ENCODE measurements around the gene TANGO2. TPM values are rescaled to one million over a fixed set of nuclear protein-coding genes. Genes with fewer than 3 reads are reported as not detected.

TANGO2 gene
- polyA plus RNA-seq, 1 of the 3 experiments (the other 2 are of a cell fraction), result 20.7 TPM

DNA sequence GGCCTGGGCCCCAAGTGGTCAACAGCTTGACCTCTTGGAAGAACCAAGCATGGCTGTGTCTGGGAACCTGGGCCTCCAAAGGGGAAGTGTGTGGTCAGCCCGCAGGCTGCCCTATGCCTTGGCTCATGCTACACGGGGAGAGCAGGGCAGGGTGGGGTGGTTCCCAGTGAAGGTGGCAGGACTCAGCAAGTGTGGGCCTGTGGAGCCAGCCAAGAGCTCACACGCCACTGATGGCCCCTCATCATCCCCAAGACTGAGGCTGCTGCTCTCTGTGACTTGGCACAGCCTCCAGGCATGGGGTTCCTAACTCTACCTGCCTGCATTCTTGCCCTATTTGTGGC is 43.2 kb downstream of the TANGO2 start:
- H3K9ac ChIP-seq, result no peak overlapping the region
- no peak overlapping the region for H3K4me3 ChIP-seq (ENCODE audit: low read depth in 2 of 2, low read length in 1 of 2)
- no peak overlapping the region for H2AFZ ChIP-seq (ENCODE audit: low read depth)
- no peaks in the 10 kb centered on the region for H3K9me3 ChIP-seq
- H3K4me2 ChIP-seq, result no peak overlapping the region
- peaks cover 0 to 9% of the 10 kb centered on the region in 2 experiments for H3K36me3 ChIP-seq (replicated peaks in 1 of 2; ENCODE audit: control insufficient read depth in 1 of 2, insufficient read depth in 2 of 2, low read length in 1 of 2)
- POLR2A ChIA-PET, result no interaction called here
- no peaks in the 10 kb centered on the region for H3K9me2 ChIP-seq
- H3K4me1 ChIP-seq (ENCODE audit: control insufficient read depth in 1 of 2, insufficient read depth in 2 of 2, low read depth in 1 of 2, low read length in 1 of 2), result no peaks in the 10 kb centered on the region
- no peak for TF ChIP-seq RFX5 (IDR thresholded peaks at IDR 0.05; ENCODE audit: low read length)
- no peak for TF ChIP-seq EZH2phosphoT487 (IDR thresholded peaks at IDR 0.05; ENCODE audit: borderline replicate concordance, low read depth)
- TF ChIP-seq, protein P1, sequence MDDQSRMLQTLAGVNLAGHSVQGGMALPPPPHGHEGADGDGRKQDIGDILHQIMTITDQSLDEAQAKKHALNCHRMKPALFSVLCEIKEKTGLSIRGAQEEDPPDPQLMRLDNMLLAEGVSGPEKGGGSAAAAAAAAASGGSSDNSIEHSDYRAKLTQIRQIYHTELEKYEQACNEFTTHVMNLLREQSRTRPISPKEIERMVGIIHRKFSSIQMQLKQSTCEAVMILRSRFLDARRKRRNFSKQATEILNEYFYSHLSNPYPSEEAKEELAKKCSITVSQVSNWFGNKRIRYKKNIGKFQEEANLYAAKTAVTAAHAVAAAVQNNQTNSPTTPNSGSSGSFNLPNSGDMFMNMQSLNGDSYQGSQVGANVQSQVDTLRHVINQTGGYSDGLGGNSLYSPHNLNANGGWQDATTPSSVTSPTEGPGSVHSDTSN (IDR thresholded peaks at IDR 0.05), result no peak
- TF ChIP-seq RAD21 (IDR thresholded peaks at IDR 0.05; ENCODE audit: low read length), result no peak
- TF ChIP-seq, protein P2, sequence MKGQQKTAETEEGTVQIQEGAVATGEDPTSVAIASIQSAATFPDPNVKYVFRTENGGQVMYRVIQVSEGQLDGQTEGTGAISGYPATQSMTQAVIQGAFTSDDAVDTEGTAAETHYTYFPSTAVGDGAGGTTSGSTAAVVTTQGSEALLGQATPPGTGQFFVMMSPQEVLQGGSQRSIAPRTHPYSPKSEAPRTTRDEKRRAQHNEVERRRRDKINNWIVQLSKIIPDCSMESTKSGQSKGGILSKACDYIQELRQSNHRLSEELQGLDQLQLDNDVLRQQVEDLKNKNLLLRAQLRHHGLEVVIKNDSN (IDR thresholded peaks at IDR 0.05; ENCODE audit: borderline replicate concordance, low read depth), result no peak
- no peak for TF ChIP-seq RXRA (IDR thresholded peaks at IDR 0.05; ENCODE audit: borderline replicate concordance, low read depth)
- TF ChIP-seq, protein P3, sequence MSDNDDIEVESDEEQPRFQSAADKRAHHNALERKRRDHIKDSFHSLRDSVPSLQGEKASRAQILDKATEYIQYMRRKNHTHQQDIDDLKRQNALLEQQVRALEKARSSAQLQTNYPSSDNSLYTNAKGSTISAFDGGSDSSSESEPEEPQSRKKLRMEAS (IDR thresholded peaks at IDR 0.05; ENCODE audit: low read depth), result no peak
- no peak for TF ChIP-seq RCOR1 (IDR thresholded peaks at IDR 0.05; ENCODE audit: low read length)
- no peak for TF ChIP-seq ELF1 (IDR thresholded peaks at IDR 0.05)
- no peak for TF ChIP-seq CHD2 (IDR thresholded peaks at IDR 0.05; ENCODE audit: low read length, partially characterized antibody)
- TF ChIP-seq, protein P4, sequence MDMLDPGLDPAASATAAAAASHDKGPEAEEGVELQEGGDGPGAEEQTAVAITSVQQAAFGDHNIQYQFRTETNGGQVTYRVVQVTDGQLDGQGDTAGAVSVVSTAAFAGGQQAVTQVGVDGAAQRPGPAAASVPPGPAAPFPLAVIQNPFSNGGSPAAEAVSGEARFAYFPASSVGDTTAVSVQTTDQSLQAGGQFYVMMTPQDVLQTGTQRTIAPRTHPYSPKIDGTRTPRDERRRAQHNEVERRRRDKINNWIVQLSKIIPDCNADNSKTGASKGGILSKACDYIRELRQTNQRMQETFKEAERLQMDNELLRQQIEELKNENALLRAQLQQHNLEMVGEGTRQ (IDR thresholded peaks at IDR 0.05; ENCODE audit: borderline replicate concordance, low read depth, low read length), result no peak
- no peak for TF ChIP-seq SIN3A (IDR thresholded peaks at IDR 0.05; ENCODE audit: borderline replicate concordance, low read depth, low read length)
- TF ChIP-seq TEAD4 (IDR thresholded peaks at IDR 0.05; ENCODE audit: borderline replicate concordance, insufficient read depth), result no peak
- TF ChIP-seq NFIC (IDR thresholded peaks at IDR 0.05; ENCODE audit: borderline replicate concordance), result no peak
- H3K79me2 ChIP-seq (ENCODE audit: insufficient read depth), result no peaks in the 10 kb centered on the region
- no peak for DNase-seq
- H4K20me1 ChIP-seq (ENCODE audit: insufficient read depth), result no peaks in the 10 kb centered on the region
- no peak overlapping the region for H3K27ac ChIP-seq (ENCODE audit: low read depth in 2 of 2, low read length in 1 of 2)
- WGBS (ENCODE audit: low lambda C conversion rate), result no CpG with 5 or more reads among the region's 3 CpGs
- CTCF ChIA-PET, result no interaction called here
- H3K27me3 ChIP-seq (ENCODE audit: insufficient read depth), result no peaks in the 10 kb centered on the region
- no peaks in the 10 kb centered on the region for H3F3A ChIP-seq (replicated peaks; ENCODE audit: insufficient read depth)

- WGBS (ENCODE audit: low lambda C conversion rate), result 87% methylated on average over 14 of the region's 18 CpGs
Measured at GRCh38 chr22:20064545-20065262, 43.8 kb downstream of the TANGO2 start.

More at GRCh38 chr22:20064545-20065262, 43.8 kb downstream of the TANGO2 start:
- H3K27me3 ChIP-seq (ENCODE audit: insufficient read depth), result no peaks in the 10 kb centered on the region
- no peaks in the 10 kb centered on the region for H3K9me3 ChIP-seq
- no peaks in the 10 kb centered on the region for H3K4me1 ChIP-seq (ENCODE audit: control insufficient read depth in 1 of 2, insufficient read depth in 2 of 2, low read depth in 1 of 2, low read length in 1 of 2)
- H2AFZ ChIP-seq (ENCODE audit: low read depth), result no peak overlapping the region
- no peaks in the 10 kb centered on the region for H3K9me2 ChIP-seq
- no peak overlapping the region for H3K9ac ChIP-seq
- no peak overlapping the region for H3K4me2 ChIP-seq
- H3K27ac ChIP-seq (ENCODE audit: low read depth in 2 of 2, low read length in 1 of 2), result no peak overlapping the region
- no peaks in the 10 kb centered on the region for H3K79me2 ChIP-seq (ENCODE audit: insufficient read depth)
- H4K20me1 ChIP-seq (ENCODE audit: insufficient read depth), result no peaks in the 10 kb centered on the region
- no peak overlapping the region for H3K4me3 ChIP-seq (ENCODE audit: low read depth in 2 of 2, low read length in 1 of 2)
- H3K36me3 ChIP-seq (replicated peaks in 1 of 2; ENCODE audit: control insufficient read depth in 1 of 2, insufficient read depth in 2 of 2, low read length in 1 of 2), result peaks cover 0 to 9% of the 10 kb centered on the region in 2 experiments
- ChIA-PET CTCF (no interaction called here), POLR2A (no interaction called here)
- no peaks in the 10 kb centered on the region for H3F3A ChIP-seq (replicated peaks; ENCODE audit: insufficient read depth)
- no peak for DNase-seq
- TF ChIP-seq NRF1 (IDR thresholded peaks at IDR 0.05; ENCODE audit: low read depth, low read length) (no peak), NFIC (IDR thresholded peaks at IDR 0.05; ENCODE audit: borderline replicate concordance) (no peak), FOXJ3 (CRISPR knock-in tag; IDR thresholded peaks at IDR 0.05) (no peak), RXRA (IDR thresholded peaks at IDR 0.05; ENCODE audit: borderline replicate concordance, low read depth) (no peak)
